ENCODE results near the gene DNASE1. TPM values are rescaled to one million over a fixed set of nuclear protein-coding genes. Genes with fewer than 3 reads are reported as not detected.

The DNASE1 gene
- polyA plus RNA-seq, 1 donor from 2014 or later = 47.8 TPM

DNA sequence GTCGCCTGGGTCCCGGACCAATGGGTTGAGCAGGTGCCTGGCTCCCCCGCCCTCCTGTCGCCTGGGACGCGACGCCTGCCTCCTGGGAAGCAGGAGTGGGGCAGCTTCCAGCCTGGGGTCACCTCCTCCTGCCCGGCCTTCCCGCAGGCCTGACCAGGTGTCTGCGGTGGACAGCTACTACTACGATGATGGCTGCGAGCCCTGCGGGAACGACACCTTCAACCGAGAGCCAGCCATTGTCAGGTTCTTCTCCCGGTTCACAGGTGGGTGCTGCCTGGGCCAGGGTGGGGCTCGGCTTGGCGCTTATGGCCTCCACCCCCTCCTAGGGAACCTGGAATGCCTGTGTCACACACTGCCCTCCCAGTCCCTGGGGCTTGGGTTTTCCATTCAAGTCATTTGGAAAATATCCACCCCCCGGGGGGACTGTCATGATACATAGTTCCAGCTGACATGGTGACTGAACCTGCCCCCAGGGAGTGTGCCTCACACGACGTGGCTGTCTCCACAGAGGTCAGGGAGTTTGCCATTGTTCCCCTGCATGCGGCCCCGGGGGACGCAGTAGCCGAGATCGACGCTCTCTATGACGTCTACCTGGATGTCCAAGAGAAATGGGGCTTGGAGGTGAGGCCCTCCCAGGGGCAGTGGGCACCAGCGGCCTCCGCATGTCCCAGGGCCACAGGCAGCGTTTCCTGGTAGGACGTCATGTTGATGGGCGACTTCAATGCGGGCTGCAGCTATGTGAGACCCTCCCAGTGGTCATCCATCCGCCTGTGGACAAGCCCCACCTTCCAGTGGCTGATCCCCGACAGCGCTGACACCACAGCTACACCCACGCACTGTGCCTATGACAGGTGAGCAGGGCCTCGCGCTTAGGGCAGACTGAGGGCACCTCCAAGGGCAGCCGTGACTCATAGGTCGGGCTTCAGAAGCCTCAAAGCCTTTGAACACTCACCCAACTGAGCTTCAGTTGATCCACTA, 2.3 kb downstream of the DNASE1 start:
- Histone ChIP-seq H3K79me2 (replicated peaks; ENCODE audit: insufficient read depth, low read length) (no peaks in the 10 kb centered on the region), H3K27me3 (ENCODE audit: insufficient read depth, low read depth, low read length) (no peaks in the 10 kb centered on the region), H3K27ac (ENCODE audit: low read length) (no peak overlapping the region), H3K4me2 (ENCODE audit: low read length) (no peak overlapping the region), H3K36me3 (ENCODE audit: insufficient read depth, low read length) (peaks cover 14% of the 10 kb centered on the region), H4K20me1 (ENCODE audit: insufficient read depth) (no peaks in the 10 kb centered on the region), H3K9ac (ENCODE audit: low read length) (no peak overlapping the region), H3K4me3 (ENCODE audit: low read length) (no peak overlapping the region), H3K9me2 (ENCODE audit: insufficient read depth, low read length) (no peaks in the 10 kb centered on the region), H3F3A (ENCODE audit: insufficient read depth, low read length, poor library complexity, severe bottlenecking) (no peaks in the 10 kb centered on the region), H3K9me3 (ENCODE audit: low read length) (no peaks in the 10 kb centered on the region), H2AFZ (ENCODE audit: low read depth, low read length) (no peak overlapping the region)
- TF ChIP-seq EP300 (conservative IDR thresholded peaks at IDR 0.05; ENCODE audit: poor library complexity, severe bottlenecking) (no peak), POLR2AphosphoS5 (IDR thresholded peaks at IDR 0.05) (no peak), TAF1 (IDR thresholded peaks at IDR 0.05; ENCODE audit: low read depth) (no peak), MXI1 (conservative IDR thresholded peaks at IDR 0.05; ENCODE audit: poor library complexity, severe bottlenecking) (no peak), EZH2 (IDR thresholded peaks at IDR 0.05; ENCODE audit: borderline replicate concordance, insufficient read depth, low read length, poor library complexity, severe bottlenecking) (no peak), RAD21 (conservative IDR thresholded peaks at IDR 0.05) (no peak), SMC3 (conservative IDR thresholded peaks at IDR 0.05; ENCODE audit: poor library complexity) (no peak)
- TF ChIP-seq, protein P1, sequence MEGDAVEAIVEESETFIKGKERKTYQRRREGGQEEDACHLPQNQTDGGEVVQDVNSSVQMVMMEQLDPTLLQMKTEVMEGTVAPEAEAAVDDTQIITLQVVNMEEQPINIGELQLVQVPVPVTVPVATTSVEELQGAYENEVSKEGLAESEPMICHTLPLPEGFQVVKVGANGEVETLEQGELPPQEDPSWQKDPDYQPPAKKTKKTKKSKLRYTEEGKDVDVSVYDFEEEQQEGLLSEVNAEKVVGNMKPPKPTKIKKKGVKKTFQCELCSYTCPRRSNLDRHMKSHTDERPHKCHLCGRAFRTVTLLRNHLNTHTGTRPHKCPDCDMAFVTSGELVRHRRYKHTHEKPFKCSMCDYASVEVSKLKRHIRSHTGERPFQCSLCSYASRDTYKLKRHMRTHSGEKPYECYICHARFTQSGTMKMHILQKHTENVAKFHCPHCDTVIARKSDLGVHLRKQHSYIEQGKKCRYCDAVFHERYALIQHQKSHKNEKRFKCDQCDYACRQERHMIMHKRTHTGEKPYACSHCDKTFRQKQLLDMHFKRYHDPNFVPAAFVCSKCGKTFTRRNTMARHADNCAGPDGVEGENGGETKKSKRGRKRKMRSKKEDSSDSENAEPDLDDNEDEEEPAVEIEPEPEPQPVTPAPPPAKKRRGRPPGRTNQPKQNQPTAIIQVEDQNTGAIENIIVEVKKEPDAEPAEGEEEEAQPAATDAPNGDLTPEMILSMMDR (IDR thresholded peaks at IDR 0.05; ENCODE audit: poor library complexity, severe bottlenecking) = no peak
- TF ChIP-seq, protein P2, sequence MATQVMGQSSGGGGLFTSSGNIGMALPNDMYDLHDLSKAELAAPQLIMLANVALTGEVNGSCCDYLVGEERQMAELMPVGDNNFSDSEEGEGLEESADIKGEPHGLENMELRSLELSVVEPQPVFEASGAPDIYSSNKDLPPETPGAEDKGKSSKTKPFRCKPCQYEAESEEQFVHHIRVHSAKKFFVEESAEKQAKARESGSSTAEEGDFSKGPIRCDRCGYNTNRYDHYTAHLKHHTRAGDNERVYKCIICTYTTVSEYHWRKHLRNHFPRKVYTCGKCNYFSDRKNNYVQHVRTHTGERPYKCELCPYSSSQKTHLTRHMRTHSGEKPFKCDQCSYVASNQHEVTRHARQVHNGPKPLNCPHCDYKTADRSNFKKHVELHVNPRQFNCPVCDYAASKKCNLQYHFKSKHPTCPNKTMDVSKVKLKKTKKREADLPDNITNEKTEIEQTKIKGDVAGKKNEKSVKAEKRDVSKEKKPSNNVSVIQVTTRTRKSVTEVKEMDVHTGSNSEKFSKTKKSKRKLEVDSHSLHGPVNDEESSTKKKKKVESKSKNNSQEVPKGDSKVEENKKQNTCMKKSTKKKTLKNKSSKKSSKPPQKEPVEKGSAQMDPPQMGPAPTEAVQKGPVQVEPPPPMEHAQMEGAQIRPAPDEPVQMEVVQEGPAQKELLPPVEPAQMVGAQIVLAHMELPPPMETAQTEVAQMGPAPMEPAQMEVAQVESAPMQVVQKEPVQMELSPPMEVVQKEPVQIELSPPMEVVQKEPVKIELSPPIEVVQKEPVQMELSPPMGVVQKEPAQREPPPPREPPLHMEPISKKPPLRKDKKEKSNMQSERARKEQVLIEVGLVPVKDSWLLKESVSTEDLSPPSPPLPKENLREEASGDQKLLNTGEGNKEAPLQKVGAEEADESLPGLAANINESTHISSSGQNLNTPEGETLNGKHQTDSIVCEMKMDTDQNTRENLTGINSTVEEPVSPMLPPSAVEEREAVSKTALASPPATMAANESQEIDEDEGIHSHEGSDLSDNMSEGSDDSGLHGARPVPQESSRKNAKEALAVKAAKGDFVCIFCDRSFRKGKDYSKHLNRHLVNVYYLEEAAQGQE (IDR thresholded peaks at IDR 0.05; ENCODE audit: borderline replicate concordance) = no peak

DNA sequence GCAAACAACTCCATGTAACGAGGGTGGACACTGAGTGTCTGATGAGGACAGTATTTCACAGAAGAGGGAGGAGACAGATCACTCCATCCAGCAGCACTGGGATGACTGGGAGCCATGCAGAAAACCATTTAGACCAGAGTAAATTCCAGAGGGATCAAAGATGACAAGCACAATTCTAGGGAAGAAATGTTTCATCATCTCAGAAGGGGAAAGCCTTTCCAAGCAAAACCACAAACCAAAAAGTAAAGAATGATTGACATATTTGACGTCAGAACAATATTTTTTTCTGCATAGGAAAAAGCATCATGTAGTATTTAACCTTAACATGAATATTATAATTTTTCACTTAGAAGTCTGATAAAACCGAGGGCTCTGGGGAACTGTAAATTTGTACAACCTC, 4.8 kb downstream of the DNASE1 start:
- H3K27me3 ChIP-seq (ENCODE audit: insufficient read depth, low read depth, low read length) = no peaks in the 10 kb centered on the region
- H3K9me2 ChIP-seq (ENCODE audit: insufficient read depth, low read length) = no peaks in the 10 kb centered on the region
- TF ChIP-seq RAD21 (conservative IDR thresholded peaks at IDR 0.05) = no peak
- no peak for TF ChIP-seq SMC3 (conservative IDR thresholded peaks at IDR 0.05; ENCODE audit: poor library complexity)
- TF ChIP-seq, protein P1 (IDR thresholded peaks at IDR 0.05; ENCODE audit: poor library complexity, severe bottlenecking) = no peak
- no peaks in the 10 kb centered on the region for H3F3A ChIP-seq (ENCODE audit: insufficient read depth, low read length, poor library complexity, severe bottlenecking)
- H3K9ac ChIP-seq (ENCODE audit: low read length) = no peak overlapping the region
- no peak overlapping the region for H3K4me2 ChIP-seq (ENCODE audit: low read length)
- no peak overlapping the region for H2AFZ ChIP-seq (ENCODE audit: low read depth, low read length)
- no peak overlapping the region for H3K4me3 ChIP-seq (ENCODE audit: low read length)
- H3K36me3 ChIP-seq (ENCODE audit: insufficient read depth, low read length) = peaks cover 14% of the 10 kb centered on the region
- H3K9me3 ChIP-seq (ENCODE audit: low read length) = no peaks in the 10 kb centered on the region
- no peak overlapping the region for H3K27ac ChIP-seq (ENCODE audit: low read length)
- H3K79me2 ChIP-seq (replicated peaks; ENCODE audit: insufficient read depth, low read length) = no peaks in the 10 kb centered on the region
- no peaks in the 10 kb centered on the region for H4K20me1 ChIP-seq (ENCODE audit: insufficient read depth)

All from neural cell (in vitro differentiated cells).